BE2C (cell line): ENCODE measurements around the gene PLCL1.

Source experiments
- DNase-seq: peaks from one replicate; pipeline ENCODE4 v3.0.0-alpha.2; 2020
- H3K27me3 ChIP-seq: fragments of 250-450 bp; sonication (Bioruptor Pico); 2 replicates; pipeline ENCODE4 v1.5.1; 2020; ENCODE audit warnings: mild to moderate bottlenecking
- H3K36me3 ChIP-seq: fragments of 250-450 bp; sonication (Bioruptor Pico); 2 replicates; pipeline ENCODE4 v1.5.1; 2020; ENCODE audit warnings: mild to moderate bottlenecking
- H3K4me1 ChIP-seq: fragments of 250-450 bp; sonication (Bioruptor Pico); 2 replicates; pipeline ENCODE4 v1.5.1; 2020
- H3K4me3 ChIP-seq: 2 replicates; pipeline ENCODE4 v1.5.1; 2011; ENCODE audit warnings: low read depth, low read length
- H3K9me3 ChIP-seq: fragments of 250-450 bp; sonication (Bioruptor Pico); 2 replicates; pipeline ENCODE4 v1.5.1; 2020
- TF ChIP-seq, protein P1 (sequence below): IDR thresholded peaks from 2 replicates; pipeline ENCODE4 v1.5.1; 2012; ENCODE audit warnings: mild to moderate bottlenecking, low read depth, low read length

The PLCL1 gene

GRCh38 chr2:197937814-197938213 lies 133.4 kb downstream of the PLCL1 start:
- no peaks in the 10 kb centered on the region; the same call in 1 of the 2 replicates for H3K9me3 ChIP-seq
- H3K4me1 ChIP-seq: peaks cover 3% of the 10 kb centered on the region; the same call in 1 of the 2 replicates
- TF ChIP-seq, protein P1, sequence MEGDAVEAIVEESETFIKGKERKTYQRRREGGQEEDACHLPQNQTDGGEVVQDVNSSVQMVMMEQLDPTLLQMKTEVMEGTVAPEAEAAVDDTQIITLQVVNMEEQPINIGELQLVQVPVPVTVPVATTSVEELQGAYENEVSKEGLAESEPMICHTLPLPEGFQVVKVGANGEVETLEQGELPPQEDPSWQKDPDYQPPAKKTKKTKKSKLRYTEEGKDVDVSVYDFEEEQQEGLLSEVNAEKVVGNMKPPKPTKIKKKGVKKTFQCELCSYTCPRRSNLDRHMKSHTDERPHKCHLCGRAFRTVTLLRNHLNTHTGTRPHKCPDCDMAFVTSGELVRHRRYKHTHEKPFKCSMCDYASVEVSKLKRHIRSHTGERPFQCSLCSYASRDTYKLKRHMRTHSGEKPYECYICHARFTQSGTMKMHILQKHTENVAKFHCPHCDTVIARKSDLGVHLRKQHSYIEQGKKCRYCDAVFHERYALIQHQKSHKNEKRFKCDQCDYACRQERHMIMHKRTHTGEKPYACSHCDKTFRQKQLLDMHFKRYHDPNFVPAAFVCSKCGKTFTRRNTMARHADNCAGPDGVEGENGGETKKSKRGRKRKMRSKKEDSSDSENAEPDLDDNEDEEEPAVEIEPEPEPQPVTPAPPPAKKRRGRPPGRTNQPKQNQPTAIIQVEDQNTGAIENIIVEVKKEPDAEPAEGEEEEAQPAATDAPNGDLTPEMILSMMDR: no peak
- H3K4me3 ChIP-seq: no peak overlapping the region
- H3K27me3 ChIP-seq: no peaks in the 10 kb centered on the region
- DNase-seq: no peak
- H3K36me3 ChIP-seq: no peaks in the 10 kb centered on the region

- no peaks in the 10 kb centered on the region for H3K27me3 ChIP-seq
- TF ChIP-seq, protein P1: no peak
- H3K9me3 ChIP-seq: no peaks in the 10 kb centered on the region; the same call in 1 of the 2 replicates
- no peak for DNase-seq
- H3K4me1 ChIP-seq: peaks cover 3% of the 10 kb centered on the region; the same call in 1 of the 2 replicates
- no peak overlapping the region for H3K4me3 ChIP-seq
- no peaks in the 10 kb centered on the region for H3K36me3 ChIP-seq
Measured at GRCh38 chr2:197938555-197938954, 134.2 kb downstream of the PLCL1 start.

- Histone ChIP-seq H3K9me3 (no peaks in the 10 kb centered on the region; the same call in 1 of the 2 replicates), H3K4me3 (no peak overlapping the region), H3K27me3 (no peaks in the 10 kb centered on the region), H3K4me1 (peaks cover 3% of the 10 kb centered on the region; the same call in 1 of the 2 replicates), H3K36me3 (no peaks in the 10 kb centered on the region)
- TF ChIP-seq, protein P1: no peak
- no peak for DNase-seq
Measured at GRCh38 chr2:197939787-197940186, 135.4 kb downstream of the PLCL1 start.

GRCh38 chr2:197940382-197940781 lies 136.0 kb downstream of the PLCL1 start:
- no peak overlapping the region for H3K4me3 ChIP-seq
- TF ChIP-seq, protein P1: no peak
- no peaks in the 10 kb centered on the region for H3K36me3 ChIP-seq
- peak; percentile 6 for DNase-seq
- H3K9me3 ChIP-seq: no peaks in the 10 kb centered on the region; the same call in 1 of the 2 replicates
- peaks cover 3% of the 10 kb centered on the region; the same call in 1 of the 2 replicates for H3K4me1 ChIP-seq
- no peaks in the 10 kb centered on the region for H3K27me3 ChIP-seq

DNA sequence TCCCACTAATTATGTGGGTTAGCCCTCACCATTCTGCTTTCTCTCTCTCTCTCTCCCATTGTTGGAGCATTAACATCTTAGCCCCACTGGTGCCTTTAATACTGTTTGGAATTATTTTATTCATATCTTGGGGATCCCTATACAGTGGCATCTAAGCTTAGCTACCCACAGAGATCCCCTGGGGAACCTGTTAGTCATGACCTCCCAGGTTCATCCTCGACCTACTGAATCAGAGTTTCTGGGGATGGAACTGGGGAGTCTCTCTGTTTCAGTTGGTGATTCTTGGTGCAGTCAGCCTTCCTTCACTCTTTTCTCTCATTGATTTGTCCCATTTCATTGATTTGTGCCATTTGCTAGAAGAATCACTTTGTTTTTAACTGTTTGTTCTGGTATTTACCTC lies 137.3 kb downstream of the PLCL1 start:
- TF ChIP-seq, protein P1: no peak
- no peak for DNase-seq
- Histone ChIP-seq H3K27me3 (no peaks in the 10 kb centered on the region), H3K4me3 (no peak overlapping the region), H3K36me3 (no peaks in the 10 kb centered on the region), H3K4me1 (peaks cover 3% of the 10 kb centered on the region; the same call in 1 of the 2 replicates), H3K9me3 (no peaks in the 10 kb centered on the region)

- TF ChIP-seq, protein P1: no peak
- H3K9me3 ChIP-seq: no peaks in the 10 kb centered on the region
- H3K27me3 ChIP-seq: no peaks in the 10 kb centered on the region
- H3K4me1 ChIP-seq: peaks cover 3% of the 10 kb centered on the region; the same call in 1 of the 2 replicates
- DNase-seq: no peak
- no peak overlapping the region for H3K4me3 ChIP-seq
- H3K36me3 ChIP-seq: no peaks in the 10 kb centered on the region
Measured at GRCh38 chr2:197943731-197944130, 139.3 kb downstream of the PLCL1 start.
